Stimulated activated CD4-positive, alpha-beta T cell treated with anti-CD3 and anti-CD28 coated beads, Interleukin-12 subunit alpha, Interleukin-12 subunit beta, amount 100 ng/mL, for 4 hours (primary cell): ENCODE data around the gene DLX4.

Source experiments
- DNase-seq: peaks from one replicate; pipeline ENCODE4 v3.0.0-alpha.2; 2020

DLX4 gene

DNA sequence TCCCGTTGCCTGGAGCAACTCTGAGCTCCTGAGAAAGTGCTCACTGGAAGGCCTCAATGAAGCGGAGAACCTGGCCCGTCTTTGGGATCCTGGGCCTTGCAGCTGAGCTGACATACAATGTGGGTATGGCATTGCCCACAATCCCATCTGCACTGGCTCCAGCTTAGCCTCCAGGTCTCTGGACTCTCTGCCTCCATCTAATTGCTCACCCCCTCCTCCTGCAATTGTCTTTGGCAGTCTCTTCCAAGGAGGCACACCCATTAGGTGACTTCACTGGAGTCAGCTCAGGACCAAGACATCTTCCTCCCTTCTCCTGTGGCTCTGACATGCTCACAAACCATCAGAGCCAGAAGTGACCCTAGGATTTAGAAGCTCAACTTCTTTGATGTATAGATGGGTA is 1.5 kb downstream of the DLX4 start:
- no peak for DNase-seq

DNA sequence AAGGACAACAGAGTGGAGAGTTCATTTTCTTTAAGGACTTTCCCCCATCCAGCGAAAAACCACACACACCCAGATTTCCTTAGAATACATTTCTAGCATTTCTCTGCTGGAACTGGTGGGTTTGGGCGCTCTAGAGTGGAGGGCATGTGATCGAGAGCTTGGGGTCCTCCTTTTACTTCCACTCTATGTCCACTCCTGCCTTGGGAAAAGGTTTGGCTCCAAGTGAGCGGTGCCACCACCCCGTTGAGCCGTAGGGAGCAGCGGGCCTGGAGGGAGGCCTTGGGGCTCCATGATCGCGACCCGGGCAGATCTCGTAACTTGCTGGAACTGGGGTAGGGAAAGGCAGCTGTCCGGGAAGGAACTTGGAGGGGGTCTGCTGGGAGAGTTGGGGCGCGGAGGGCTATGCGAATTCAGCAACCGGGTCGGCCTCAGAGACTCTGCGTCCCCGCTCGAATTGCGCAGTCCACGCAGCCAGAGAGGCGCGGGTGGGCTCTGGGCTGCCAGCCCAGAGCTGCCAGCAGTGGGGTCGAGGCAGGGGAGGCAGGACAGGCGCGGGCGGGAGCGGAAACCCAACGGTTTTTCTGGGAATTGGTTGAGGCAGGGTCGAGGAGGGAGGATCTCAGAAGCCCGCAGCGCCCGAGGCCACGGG is 2.3 kb downstream of the DLX4 start:
- DNase-seq = no peak

DNA sequence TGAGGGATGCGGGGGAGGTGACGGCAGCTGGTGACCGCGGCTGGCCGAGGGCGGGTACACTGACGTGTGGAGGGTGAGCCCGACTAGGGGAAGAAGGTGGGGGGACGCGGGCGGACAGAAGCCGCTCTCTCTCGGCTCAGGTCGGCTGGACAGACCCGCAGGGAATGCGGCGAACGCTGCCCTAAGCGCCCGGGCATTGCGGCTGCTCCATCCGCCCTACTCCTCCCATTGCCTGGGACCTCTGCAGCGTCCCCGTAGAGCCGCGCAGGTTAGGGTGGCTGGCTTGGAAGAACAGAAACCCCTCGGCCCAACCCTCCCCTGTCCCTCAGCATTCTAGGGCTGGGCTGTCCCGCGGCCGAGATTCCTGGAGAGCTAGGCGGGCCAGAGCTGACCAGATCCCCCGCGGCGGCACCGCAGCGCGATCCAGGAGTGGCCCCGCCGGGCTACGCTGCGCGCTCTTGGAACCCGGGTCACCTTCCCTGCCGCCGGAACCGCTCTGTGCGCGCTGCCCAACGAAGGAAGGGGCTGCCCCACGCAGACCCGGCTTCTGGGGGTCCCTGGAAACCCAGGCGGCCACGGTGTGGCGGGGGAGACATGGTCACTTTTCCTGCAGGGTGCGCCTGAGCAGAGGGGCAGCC is 3.0 kb downstream of the DLX4 start:
- no peak for DNase-seq

DNA sequence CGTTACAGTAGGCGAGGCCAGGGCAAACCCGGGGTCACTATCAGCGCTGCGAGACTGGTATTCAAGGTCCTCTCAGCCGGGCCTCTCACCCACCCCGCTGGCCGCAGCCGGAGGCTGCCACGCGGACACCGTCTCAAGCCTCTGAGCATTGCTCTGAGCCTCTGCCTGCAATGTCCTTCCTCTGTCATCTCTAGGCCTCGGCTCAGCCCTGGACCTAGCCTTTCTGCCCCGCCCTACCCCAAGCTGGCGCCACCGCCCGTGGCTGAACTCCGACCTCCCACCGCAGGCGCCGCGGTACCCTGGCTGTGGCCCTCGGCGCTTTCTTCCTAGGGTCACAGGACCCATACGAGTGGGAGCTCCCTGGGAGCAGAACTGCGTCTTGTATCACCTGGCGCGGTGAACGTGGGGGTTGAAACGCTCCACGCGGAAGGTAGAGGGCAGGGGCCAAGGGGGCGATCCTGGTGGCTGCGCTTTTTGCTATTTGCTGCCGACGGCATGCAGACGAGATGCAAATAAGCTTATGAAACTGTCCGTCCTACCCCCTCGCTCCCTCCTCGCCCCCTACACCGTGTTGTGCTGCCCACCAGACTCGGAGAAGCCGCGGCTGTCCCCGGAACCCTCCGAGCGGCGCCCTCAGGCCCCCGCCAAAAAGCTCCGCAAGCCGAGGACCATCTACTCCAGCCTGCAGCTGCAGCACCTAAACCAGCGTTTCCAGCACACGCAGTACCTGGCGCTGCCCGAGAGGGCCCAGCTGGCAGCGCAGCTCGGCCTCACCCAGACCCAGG is 3.7 kb downstream of the DLX4 start:
- DNase-seq = no peak

DNA sequence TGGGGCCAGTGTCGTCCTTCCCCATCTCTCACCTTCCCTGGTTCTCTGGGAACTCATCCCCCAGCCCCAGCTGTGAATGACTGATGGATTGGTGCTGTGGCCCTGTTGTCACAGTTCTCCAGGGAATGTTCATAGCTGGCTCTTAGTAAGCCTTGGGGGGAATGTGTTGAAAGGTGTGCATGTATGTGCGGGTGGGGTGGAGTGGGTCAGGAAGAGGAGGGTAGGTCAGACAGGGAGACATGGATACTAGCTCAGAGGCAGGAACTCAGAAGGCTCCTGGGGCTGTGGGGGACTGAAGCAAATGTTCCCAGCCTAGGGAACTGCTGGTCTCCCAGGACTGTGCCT is 4.3 kb downstream of the DLX4 start:
- DNase-seq = no peak

DNA sequence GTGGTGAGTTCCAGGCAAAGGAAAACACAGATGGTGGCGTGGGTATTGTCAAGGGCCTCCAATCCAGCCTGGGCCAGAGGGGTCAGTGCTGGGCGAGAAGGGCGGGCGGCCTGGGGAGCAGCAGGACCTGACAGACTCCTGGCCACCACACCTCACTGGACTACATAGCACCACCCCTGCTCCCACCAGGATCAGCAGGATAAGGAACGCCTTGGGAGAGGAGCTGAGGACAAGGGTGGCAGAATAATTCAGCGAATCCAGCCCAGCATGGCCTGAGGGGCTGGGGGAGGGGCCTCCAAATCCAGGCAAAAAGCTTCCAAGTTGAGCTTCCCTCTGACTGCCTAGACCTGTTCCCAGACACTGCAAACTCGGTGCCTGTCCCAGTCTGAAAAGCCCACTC is 6.5 kb downstream of the DLX4 start:
- no peak for DNase-seq

DNA sequence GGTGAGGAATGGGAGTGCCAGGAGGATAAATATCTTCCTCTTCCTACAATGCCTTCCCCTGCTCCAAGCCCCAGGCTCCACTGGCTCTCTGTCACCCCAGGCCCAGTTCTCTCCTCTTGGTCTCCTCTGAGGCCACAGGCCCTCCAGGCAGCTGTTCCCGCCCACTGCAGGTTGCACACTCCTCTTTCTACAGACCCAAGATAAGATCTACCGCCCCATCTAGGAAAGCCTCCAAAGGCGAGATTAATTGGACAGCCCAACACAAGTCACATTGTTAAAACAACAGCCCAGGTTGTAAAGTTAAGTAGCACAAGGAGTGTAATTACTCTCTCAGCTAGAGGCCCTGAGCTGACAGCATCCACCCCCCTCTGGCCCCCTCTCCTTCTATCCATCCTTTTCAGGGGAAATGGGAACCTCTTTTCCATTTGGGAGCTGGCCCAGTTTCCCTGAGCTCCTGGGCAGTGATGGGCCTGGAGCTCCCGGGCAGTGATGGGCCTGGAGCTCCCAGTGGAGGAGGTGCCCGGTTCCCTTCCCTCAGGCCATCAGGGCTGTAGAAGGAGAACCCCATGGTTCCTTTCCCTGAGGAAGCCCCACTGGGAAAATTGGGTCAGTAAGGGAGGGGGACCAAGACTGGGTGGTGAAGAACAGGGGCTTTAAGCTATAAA is 7.3 kb downstream of the DLX4 start:
- no peak for DNase-seq

DNA sequence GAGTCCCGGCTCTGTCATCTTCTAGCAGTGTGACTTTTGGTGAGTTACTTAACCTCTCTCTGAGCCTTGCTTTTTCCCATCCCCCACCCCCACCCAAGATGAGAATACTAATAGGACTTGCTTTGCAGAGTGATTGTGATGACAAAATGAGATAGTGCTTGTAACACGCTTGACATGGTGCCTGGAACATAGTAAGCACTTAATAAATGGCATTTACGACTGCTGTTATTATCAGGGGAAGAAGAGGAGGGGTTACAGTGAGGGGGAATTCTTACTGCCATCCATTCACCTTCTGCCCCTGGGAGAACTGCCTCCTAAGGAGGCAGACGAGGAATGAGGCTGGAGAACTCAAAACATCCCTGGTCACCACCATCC is 7.8 kb downstream of the DLX4 start:
- DNase-seq = no peak

DNA sequence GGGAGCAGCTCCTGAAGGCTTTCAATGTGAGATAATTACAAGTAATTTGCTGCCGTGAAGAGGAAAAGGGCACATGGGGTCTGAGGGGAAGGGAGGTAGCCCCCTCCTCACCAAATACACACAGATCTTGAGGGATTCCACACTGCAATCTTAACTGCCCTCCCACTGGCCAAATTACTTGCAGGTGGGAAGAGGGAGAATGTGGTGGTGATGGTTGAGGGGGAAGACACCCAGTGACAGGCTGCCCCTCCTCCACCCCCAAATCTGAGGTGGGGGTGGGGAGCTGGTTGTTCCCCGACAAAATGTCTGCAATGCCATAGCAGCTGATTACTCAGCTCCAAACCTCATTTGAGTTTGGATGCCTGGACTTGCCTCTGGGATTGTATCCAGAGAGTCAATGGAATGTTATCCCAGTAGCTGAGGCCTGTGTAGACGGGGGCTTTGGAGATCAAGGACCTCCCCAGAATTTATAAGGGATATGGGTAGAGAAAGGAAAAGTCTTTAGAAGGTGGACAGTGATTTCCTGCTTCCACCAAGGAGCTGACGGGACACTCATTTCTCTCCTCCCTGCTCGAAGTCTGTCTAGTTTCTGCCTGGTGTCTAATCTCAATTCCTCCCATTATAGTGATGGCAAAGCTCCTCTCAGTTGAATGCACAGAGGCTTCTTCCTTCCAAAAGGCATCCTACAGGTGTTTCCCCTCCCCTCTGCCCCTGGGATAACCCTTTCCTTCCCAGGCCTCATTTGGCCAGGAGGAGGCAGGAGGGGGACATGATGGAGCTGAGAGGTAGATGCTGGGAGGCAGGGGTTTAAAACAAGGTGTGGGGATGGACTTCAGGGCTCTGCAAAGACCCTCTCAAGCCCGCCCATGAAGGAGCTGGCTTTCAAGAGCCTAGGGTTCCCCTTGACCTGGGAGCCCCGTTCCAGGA is 8.7 kb downstream of the DLX4 start:
- no peak for DNase-seq

DNA sequence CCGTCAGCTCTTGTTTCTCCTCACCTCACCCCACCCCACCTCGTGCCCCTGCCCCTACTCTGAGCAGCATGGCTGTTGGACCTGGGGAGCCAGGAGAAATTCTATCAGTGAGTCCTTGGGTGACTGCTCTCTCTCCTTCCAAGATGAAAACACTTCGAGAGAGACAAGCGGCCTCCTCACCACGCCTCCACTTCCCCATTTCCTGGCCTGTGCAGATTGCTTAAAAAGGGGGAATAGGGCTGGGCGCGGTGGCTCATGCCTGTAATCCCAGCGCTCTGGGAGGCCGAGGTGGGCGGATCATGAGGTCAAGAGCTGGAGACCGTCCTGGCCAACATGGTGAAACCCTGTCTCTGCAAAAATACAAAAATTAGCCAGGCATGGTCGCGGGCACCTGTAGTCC is 9.5 kb downstream of the DLX4 start:
- DNase-seq = no peak

DNA sequence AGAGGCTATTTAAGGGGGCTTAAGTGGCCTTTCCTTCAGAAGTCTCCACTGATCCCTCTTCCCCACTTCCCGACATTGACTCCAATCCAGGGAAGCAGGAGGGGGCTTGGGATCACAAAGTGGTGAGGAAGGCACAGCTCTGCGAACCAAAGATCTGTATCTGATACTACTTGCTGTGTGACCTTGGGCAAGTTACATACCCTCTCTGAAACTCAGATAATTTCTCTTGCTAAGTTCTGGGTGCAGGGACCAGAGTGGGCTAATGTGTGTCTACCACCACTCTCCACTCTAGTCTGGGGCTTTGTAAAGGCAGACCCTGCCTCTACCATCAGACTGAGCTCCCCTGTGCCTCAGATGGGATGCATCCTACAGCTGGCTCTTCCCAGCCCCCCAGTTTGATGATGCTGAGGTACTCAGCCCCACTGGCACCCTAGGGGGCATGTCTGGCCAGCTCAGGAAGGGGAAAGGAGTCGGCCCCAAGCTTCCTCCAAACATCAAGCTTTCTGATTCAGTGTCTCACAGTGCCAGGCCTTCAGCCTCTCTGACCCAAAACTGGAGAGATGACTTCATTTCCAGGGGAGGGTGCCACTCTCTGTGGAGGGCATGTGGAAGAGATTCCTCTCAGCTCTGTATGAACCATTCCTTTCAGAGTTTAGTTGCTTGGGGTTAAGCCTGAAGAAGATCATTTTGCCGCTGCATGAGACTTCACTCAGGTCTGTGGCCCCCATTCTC is 10.9 kb downstream of the DLX4 start:
- no peak for DNase-seq

DNA sequence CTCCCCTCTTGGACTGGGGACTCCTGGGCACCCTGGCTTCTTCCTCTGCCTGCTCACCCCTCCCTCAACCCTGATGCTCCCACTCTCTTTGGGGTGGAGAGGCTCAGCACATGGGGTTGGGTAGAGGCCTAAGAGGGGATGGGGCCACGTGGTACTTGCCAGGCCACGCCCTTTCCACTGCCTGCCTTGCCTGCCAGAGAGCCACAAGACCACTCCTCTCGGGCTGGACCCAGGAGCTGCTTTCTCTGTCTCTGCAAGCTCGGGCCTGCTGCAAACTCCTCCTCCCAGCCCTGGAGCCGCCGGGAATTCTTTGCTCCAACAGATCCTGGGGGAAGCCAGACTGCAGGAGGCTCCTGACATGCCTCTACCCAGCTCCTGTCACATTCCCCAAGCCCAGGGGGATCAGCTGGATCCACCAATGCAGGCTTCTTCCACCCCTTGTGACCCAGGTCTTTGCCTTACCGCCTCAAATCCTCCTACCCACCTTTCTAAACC is 11.8 kb downstream of the DLX4 start:
- no peak for DNase-seq

DNA sequence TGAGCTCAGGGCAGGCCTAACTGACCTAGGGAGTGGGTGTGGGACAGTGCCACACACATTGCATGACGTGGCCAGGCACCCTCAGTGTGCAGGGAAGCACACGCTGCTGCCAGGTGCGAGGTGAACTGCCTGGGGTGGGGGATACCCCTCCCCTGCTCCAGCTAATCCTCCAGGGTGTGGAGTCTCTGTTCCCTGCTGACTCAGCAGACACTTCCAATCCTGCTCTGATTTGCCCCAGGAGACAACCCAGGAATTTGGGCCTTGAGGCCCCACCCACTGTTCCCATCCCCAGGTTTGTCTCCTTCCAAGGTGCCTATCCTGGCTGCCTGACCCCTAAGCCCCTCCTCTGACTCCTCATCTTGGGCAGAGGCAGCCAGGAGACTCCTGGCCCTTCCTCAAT is 15.3 kb downstream of the DLX4 start:
- DNase-seq = no peak

DNA sequence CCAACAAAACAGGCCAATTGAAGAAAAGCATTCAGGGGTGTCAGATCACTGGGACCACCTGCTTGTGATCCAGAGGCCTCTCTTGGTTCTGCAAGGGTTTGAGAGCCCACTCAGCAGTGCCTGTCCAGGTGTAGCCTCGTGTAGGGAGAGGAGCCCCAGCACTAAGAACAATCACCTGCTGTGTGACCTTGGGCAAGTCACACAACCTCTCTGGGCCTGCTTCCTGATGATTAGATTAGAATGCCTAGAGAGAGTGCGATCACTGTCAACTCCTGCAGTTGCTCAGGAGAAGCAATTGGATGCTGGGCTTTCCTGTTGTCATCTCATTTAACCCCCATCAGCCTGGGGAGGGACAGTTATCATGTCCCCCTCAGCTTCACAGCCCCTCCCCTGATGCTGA is 15.8 kb downstream of the DLX4 start:
- no peak for DNase-seq

DNA sequence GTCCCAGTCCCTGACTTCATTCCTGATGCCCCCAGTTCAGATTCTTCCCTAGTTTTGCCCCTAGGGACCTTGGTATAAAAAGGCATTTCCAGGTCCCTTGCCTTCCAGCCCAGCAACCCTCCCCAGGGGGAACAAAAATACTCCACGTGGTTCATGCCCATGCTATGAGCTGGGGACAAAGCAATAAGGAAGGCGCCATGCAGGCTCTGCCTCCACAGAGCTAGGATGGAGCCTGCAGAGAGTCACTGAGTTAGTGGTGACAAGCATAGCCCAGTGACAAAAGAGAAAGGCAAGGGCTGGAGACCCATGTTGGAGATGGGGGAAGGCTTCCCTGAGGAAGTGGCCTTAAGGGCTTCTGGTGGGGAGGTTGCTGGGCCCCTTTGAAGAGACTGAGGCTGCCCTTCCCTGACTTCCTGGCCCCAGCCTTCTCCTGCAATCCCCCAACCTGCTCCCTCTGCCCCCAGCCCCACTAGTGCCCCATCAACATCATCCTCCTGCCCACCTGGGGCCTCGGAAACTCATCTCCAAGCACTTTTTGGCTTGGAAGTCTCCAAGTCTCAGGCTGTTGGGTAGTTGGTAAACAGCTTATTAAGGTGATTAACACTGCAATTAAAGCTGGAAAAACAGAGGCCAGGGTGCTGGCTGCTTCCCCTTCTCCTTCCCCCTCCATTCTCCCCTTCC is 16.5 kb downstream of the DLX4 start:
- no peak for DNase-seq

DNA sequence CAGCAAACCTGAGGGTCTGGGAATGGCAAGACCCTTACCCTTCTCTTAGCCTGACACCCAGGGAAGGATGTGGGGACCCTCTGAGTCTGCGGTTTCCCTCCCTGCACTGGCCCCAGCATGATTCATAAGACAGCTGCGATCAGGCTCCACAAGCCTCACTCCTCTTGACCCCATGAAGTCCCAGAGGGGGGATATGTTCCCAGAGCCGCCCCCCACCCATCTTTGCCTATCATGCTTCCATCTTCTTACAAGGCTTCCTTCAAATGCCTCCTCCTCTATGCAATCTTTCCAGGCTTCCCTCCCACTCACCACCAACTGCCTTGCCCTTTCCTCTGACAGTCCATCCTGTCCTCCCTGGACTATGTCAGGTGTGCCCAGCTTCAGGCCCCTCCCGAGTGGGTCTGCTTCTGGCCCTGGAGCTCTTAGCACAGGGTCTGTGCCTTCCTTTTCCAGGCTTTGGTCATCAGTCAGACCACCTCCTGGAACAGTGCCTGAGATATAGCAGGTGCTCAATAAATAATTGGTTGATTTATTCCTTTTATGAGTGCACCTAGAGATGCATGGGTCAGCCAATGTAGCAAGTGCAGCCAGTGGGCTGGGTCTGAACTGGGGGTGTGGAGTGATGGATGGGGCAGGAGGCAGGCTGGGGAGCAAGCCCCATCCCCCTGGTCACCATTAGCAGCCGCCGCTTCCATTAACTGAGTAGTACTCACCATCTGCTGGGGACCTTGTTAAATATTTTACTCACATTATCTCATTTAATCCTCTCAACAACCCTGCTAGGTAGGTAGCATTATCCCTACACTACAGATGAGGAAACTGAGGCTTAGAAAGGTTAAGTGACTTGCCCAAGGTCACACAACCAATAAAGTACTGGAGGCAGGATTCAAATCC is 17.7 kb downstream of the DLX4 start:
- no peak for DNase-seq

DNA sequence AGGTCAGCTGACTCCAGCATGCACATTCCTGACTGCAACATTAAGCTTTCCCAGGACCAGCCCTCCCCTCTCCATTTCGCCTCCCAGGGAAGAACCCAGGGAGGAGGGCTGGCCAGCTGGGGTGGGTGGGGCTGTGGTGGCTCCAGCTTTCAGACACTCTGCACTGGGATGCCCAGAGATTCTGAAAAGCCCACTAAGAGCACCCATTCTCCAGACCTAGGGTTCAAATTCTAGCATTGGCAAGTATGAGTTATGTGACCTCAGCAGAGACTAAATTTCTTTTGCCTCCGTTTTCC is 18.2 kb downstream of the DLX4 start:
- DNase-seq = no peak

DNA sequence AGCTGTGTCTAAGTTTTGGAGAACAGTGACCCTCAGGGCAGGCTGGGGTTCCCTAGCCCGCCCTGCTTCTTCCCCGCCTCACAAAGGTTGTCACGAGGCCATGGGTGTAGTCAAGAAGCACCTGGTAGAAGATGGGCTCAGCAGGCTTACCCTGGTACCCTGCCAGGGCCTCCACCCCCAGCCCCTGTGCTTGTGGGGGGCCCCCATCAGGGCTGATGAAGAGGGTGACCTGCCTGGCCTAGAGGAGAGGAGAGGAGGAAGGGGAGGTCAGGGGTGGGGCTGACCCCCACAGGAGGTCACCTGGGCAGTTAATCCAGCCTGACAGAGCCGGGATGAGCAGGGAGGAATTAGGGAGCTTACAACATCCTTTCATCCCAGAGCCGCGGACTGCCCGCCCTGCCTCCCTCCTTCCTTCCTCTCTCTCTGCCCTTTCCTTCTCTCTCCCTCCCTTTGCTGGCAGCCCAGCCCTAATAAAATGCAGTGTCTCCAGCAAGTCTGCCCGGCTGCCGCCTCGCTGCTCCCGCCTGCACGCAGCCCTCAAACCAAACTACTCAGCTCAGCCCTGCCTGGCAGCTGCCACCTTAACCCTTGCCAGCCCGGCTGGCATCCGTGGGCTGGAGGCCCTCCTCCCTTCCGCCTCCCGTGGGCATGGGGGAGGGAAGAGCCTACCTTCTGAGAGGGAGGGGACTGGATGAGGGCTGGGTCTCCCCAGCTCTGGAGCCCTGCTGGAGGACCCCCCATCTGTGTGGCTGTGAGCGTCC is 18.9 kb downstream of the DLX4 start:
- DNase-seq = no peak

DNA sequence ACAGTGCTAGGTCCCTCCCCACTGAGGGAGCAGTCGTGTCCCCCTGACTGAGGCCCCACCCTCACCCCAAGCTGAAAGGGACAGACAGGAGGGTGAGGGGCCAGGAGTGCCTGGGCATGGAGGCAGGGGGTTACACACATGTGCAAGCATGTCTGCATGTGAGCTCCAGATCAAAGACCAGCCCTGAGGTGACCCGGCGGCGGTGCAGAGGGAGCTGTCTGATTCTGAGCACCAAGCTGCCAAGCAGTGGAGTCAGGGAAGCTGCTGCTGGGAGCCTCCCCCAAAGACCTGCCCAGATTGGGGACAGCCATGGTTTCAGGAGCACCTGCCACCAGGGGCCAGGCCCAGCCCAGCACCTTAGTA is 20.5 kb downstream of the DLX4 start:
- no peak for DNase-seq

DNA sequence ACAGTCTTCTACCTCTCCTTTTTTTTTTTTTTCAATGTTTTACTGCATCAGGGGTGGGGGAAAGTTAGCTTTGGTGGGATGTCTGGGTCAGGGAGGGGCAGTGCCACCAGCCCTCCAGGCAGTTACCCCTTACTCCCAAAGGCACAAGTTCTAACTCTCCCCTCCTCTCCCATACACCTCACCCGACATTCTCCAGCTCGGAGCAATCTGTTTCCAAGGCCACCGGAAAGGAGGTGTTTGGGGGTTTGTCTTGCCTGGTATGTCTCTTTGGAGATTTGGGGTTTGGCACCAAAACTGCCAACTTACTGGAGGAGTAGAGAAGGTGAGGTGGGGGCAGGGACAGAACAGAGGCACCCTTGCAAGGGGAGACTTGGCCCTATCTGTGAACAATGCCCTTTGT is 21.3 kb downstream of the DLX4 start:
- DNase-seq = no peak
